SK-N-SH (cell line): ENCODE results near the gene EQTN. TPM values are rescaled to one million over a fixed set of nuclear protein-coding genes. Genes with fewer than 3 reads are reported as not detected.

Source experiments
- CTCF ChIA-PET: fragments of 300-600, 350-600 bp; formaldehyde crosslinking; extraction: SDS; loops from one replicate; lab custom pipeline; 2021; lab: Yijun Ruan, JAX
- POLR2A ChIA-PET: fragments of 350-600 bp; sonication (Branson Sonifier 250); formaldehyde crosslinking; extraction: SDS; loops from one replicate; lab custom pipeline; 2020; ENCODE audit warnings: antibody characterized with exemption, inconsistent platforms; lab: Yijun Ruan, JAX
- DNase-seq: peaks from one replicate; pipeline ENCODE4 v3.0.0; 2012
- H2AFZ ChIP-seq: fragments of 200-600 bp; sonication (generic); 2 replicates; pipeline ENCODE4 v1.8.1; 2016; ENCODE audit warnings: antibody characterized with exemption, mild to moderate bottlenecking, low read depth
- H3F3A ChIP-seq: fragments of 200-600 bp; sonication (generic); replicated peaks from 2 replicates; pipeline ENCODE3; 2016; ENCODE audit warnings: antibody characterized with exemption, mild to moderate bottlenecking; ENCODE audit not compliant: insufficient read depth
- H3K27ac ChIP-seq, 2 experiments: fragments of 200-500 bp in 1 of 2; fragments of 200-600 bp in 1 of 2; sonication (Bioruptor generic) in 1 of 2; sonication (generic), shearing (Covaris generic) in 1 of 2; 2 replicates each; pipeline versions ENCODE4 v1.5.1 to v1.6.1; 2014 to 2016; ENCODE audit warnings: low read depth in 2 of 2, inconsistent platforms in 1 of 2, low read length in 1 of 2, mild to moderate bottlenecking in 1 of 2, mixed read lengths in 1 of 2
- H3K27me3 ChIP-seq: fragments of 200-600 bp; sonication (generic), shearing (Covaris generic); 2 replicates; pipeline ENCODE4 v1.6.1; 2016; ENCODE audit warnings: mixed run types; ENCODE audit not compliant: insufficient read depth
- H3K36me3 ChIP-seq, 2 experiments: fragments of 200-500 bp in 1 of 2; fragments of 200-600 bp in 1 of 2; sonication (Bioruptor generic) in 1 of 2; sonication (generic) in 1 of 2; replicated peaks in 1 of 2; 2 replicates each; pipeline versions ENCODE3 to v1.5.1; 2014 to 2016; ENCODE audit warnings: low read length in 1 of 2, mild to moderate bottlenecking in 1 of 2; ENCODE audit not compliant: insufficient read depth in 2 of 2, control insufficient read depth in 1 of 2
- H3K4me1 ChIP-seq, 2 experiments: fragments of 200-500 bp in 1 of 2; fragments of 200-600 bp in 1 of 2; sonication (Bioruptor generic) in 1 of 2; sonication (generic), shearing (Covaris generic) in 1 of 2; 2 replicates each; pipeline versions ENCODE4 v1.5.1 to v1.6.1; 2014 to 2016; ENCODE audit warnings: low read depth in 1 of 2, low read length in 1 of 2, mixed run types in 1 of 2; ENCODE audit not compliant: insufficient read depth in 2 of 2, control insufficient read depth in 1 of 2
- H3K4me2 ChIP-seq: fragments of 200-600 bp; sonication (generic), shearing (Covaris generic); 2 replicates; pipeline ENCODE4 v1.6.1; 2017; ENCODE audit warnings: mixed run types
- H3K4me3 ChIP-seq, 2 experiments: fragments of 200-500 bp in 1 of 2; fragments of 200-600 bp in 1 of 2; sonication (Bioruptor generic) in 1 of 2; sonication (generic), shearing (Covaris generic) in 1 of 2; 2 replicates each; pipeline versions ENCODE4 v1.5.1 to v1.8.1; 2014 to 2016; ENCODE audit warnings: low read depth in 2 of 2, inconsistent platforms in 1 of 2, low read length in 1 of 2, mild to moderate bottlenecking in 1 of 2, mixed read lengths in 1 of 2, moderate library complexity in 1 of 2
- H3K79me2 ChIP-seq: fragments of 200-600 bp; sonication (generic); 2 replicates; pipeline ENCODE4 v1.8.1; 2017; ENCODE audit warnings: mild to moderate bottlenecking; ENCODE audit not compliant: insufficient read depth
- H3K9ac ChIP-seq: fragments of 200-600 bp; sonication (generic); 2 replicates; pipeline ENCODE4 v1.6.1; 2017; ENCODE audit warnings: mixed run types
- H3K9me2 ChIP-seq: fragments of 200-600 bp; sonication (generic); 2 replicates; pipeline ENCODE4 v1.6.1; 2017; ENCODE audit warnings: mixed run types
- H3K9me3 ChIP-seq: fragments of 200-600 bp; sonication (generic); 2 replicates; pipeline ENCODE4 v1.6.1; 2017; ENCODE audit warnings: mixed run types, mild to moderate bottlenecking, moderate library complexity
- H4K20me1 ChIP-seq: fragments of 200-600 bp; sonication (generic); 2 replicates; pipeline ENCODE4 v1.6.1; 2017; ENCODE audit warnings: mild to moderate bottlenecking, mixed run types; ENCODE audit not compliant: insufficient read depth
- EP300 ChIP-seq, 2 experiments: IDR thresholded peaks; 2 replicates each; pipeline versions ENCODE4 v1.4.0 to v1.6.1; 2012; ENCODE audit warnings: borderline replicate concordance in 1 of 2, low read depth in 1 of 2, low read length in 1 of 2
- EZH2phosphoT487 ChIP-seq: fragments of 200-600 bp; sonication (generic); IDR thresholded peaks from 2 replicates; pipeline ENCODE4 v1.6.1; 2017; ENCODE audit warnings: low read depth, mixed run types, mild to moderate bottlenecking, antibody characterized with exemption, moderate library complexity, borderline replicate concordance
- FOSL2 ChIP-seq: IDR thresholded peaks from 2 replicates; pipeline ENCODE4 v1.4.0; 2012; ENCODE audit warnings: low read depth, mild to moderate bottlenecking, moderate library complexity, borderline replicate concordance
- MEF2A ChIP-seq: IDR thresholded peaks from 2 replicates; pipeline ENCODE4 v1.4.0; 2012; ENCODE audit warnings: low read depth, borderline replicate concordance
- RFX5 ChIP-seq: IDR thresholded peaks from 2 replicates; pipeline ENCODE4 v1.6.1; 2012; ENCODE audit warnings: mild to moderate bottlenecking, improper control_type of control experiment, low read length
- RXRA ChIP-seq: IDR thresholded peaks from 2 replicates; pipeline ENCODE4 v1.4.0; 2012; ENCODE audit warnings: low read depth, mild to moderate bottlenecking, borderline replicate concordance
- SIN3A ChIP-seq: IDR thresholded peaks from 2 replicates; pipeline ENCODE4 v1.6.1; 2012; ENCODE audit warnings: low read depth, mild to moderate bottlenecking, low read length, moderate library complexity, borderline replicate concordance
- TAF1 ChIP-seq: IDR thresholded peaks from 2 replicates; pipeline ENCODE4 v1.6.1; 2012; ENCODE audit warnings: low read depth, mild to moderate bottlenecking, low read length, moderate library complexity, borderline replicate concordance
- TCF12 ChIP-seq: IDR thresholded peaks from 2 replicates; pipeline ENCODE4 v1.4.0; 2012
- YY1 ChIP-seq: IDR thresholded peaks from 2 replicates; pipeline ENCODE4 v1.4.0; 2012; ENCODE audit warnings: low read depth, mild to moderate bottlenecking
- WGBS: methylation state at CpG from one replicate; pipeline ENCODE4 v1.1.6; 2017; ENCODE audit warnings: low lambda C conversion rate; 5-methylcytosine and 5-hydroxymethylcytosine counted together
- polyA plus RNA-seq, 3 experiments: library from polyadenylated mRNA; depleted of rRNA; stranded (reverse); fragments of >200 nt; gene quantifications; 2 replicates each; pipeline ENCODE4 v1.2.3, GENCODE V29; 2012
- TF ChIP-seq, protein P1 (sequence below): fragments of 150-350 bp; IDR thresholded peaks from 2 replicates; pipeline ENCODE4 v1.6.1; 2016; ENCODE audit warnings: mild to moderate bottlenecking, low read depth, low read length
- TF ChIP-seq, protein P2 (sequence below): fragments of 150-350 bp; IDR thresholded peaks from 2 replicates; pipeline ENCODE4 v1.6.1; 2017; ENCODE audit warnings: antibody characterized with exemption, low read length, low read depth, borderline replicate concordance
- TF ChIP-seq, protein P3 (sequence below): IDR thresholded peaks from 2 replicates; pipeline ENCODE4 v1.4.0; 2012; ENCODE audit warnings: low read depth, borderline replicate concordance
- TF ChIP-seq, protein P4 (sequence below): IDR thresholded peaks from 2 replicates; pipeline ENCODE4 v1.4.0; 2012; ENCODE audit warnings: low read depth, borderline replicate concordance

EQTN gene
- polyA plus RNA-seq, 1 of the 3 experiments (the other 2 are of a cell fraction): not detected

DNA sequence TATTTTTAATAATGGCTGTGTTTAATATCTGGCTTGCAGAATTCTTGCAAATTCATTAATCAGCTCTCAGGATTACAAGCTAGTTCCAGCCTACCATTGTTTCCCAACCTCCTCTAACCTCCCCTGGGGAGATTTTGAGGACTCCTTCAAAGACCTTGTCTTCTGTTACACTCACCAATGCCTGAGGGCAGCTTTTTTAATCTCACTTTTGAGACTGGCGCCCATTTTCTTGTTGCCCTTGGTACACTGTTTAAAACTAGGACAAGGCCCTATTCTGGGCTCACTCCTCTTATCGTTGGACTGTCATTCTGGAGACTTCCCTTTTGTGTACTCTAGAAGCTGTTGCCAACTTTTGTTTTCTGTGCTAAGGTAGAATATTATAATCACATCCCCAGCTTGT, 13.6 kb upstream of the EQTN start:
- no peaks in the 10 kb centered on the region for H3K36me3 ChIP-seq
- no peaks in the 10 kb centered on the region for H3K9me3 ChIP-seq
- H3K4me1 ChIP-seq: no peaks in the 10 kb centered on the region; a peak in 1 of 4 replicates
- H3F3A ChIP-seq: no peaks in the 10 kb centered on the region
- ChIA-PET POLR2A (no interaction called here), CTCF (no interaction called here)
- H3K79me2 ChIP-seq: no peaks in the 10 kb centered on the region
- DNase-seq: no peak
- H2AFZ ChIP-seq: no peak overlapping the region
- no peaks in the 10 kb centered on the region for H3K9me2 ChIP-seq
- H3K4me3 ChIP-seq: no peak overlapping the region
- no peak overlapping the region for H3K27ac ChIP-seq
- H3K27me3 ChIP-seq: no peaks in the 10 kb centered on the region
- 73% methylated on average over 2 of the region's 2 CpGs for WGBS
- no peak overlapping the region for H3K4me2 ChIP-seq
- no peak for TF ChIP-seq FOSL2
- TF ChIP-seq, protein P1, sequence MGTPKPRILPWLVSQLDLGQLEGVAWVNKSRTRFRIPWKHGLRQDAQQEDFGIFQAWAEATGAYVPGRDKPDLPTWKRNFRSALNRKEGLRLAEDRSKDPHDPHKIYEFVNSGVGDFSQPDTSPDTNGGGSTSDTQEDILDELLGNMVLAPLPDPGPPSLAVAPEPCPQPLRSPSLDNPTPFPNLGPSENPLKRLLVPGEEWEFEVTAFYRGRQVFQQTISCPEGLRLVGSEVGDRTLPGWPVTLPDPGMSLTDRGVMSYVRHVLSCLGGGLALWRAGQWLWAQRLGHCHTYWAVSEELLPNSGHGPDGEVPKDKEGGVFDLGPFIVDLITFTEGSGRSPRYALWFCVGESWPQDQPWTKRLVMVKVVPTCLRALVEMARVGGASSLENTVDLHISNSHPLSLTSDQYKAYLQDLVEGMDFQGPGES: no peak
- H4K20me1 ChIP-seq: no peaks in the 10 kb centered on the region
- no peak overlapping the region for H3K9ac ChIP-seq

DNA sequence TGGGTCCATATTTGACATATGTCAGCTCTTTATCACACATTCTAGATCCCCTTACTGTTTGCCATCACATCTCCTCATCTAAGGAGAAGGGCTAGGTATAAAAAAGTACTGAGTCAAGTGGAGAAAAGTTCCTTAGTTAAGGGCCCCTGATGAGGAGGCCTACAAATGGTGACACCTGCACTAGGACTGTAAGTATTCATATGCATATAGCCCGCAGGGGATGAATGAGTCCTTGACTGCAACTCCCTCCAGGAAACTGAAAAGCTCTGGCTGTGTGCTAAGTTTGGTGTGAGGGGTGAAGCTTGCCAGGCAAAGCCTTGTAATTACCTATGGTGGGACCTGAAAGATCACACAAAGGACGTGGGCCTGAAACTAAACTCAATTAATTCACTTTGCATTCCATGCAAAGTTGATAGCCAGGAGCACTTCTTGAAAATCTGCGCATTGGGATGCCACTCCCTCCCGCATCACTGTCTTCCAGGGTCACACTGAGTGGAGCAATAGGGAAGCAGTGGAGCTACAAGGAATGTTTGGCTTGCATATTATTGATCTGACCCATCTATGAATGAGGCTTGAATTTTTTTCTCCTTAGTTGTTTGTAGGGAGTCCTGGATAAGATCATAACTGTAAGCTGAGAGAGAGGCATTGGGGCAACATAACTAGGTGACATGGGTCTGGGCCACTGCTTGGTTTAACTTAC, 11.9 kb upstream of the EQTN start:
- WGBS: 74% methylated on average over 4 of the region's 4 CpGs
- no peaks in the 10 kb centered on the region for H3K27me3 ChIP-seq
- ChIA-PET POLR2A (no interaction called here), CTCF (no interaction called here)
- H3K4me3 ChIP-seq: no peak overlapping the region
- no peaks in the 10 kb centered on the region for H4K20me1 ChIP-seq
- H3K27ac ChIP-seq: no peak overlapping the region
- TF ChIP-seq FOSL2 (no peak), RXRA (no peak), RFX5 (no peak)
- no peaks in the 10 kb centered on the region; a peak in 1 of 4 replicates for H3K4me1 ChIP-seq
- H3F3A ChIP-seq: no peaks in the 10 kb centered on the region
- H2AFZ ChIP-seq: no peak overlapping the region
- H3K9ac ChIP-seq: no peak overlapping the region
- H3K4me2 ChIP-seq: no peak overlapping the region
- H3K9me2 ChIP-seq: no peaks in the 10 kb centered on the region
- H3K36me3 ChIP-seq: no peaks in the 10 kb centered on the region
- H3K79me2 ChIP-seq: no peaks in the 10 kb centered on the region
- no peak for DNase-seq
- no peaks in the 10 kb centered on the region for H3K9me3 ChIP-seq

- H3K9ac ChIP-seq: no peak overlapping the region
- H3K27ac ChIP-seq: no peak overlapping the region
- no peaks in the 10 kb centered on the region for H3K27me3 ChIP-seq
- H4K20me1 ChIP-seq: no peaks in the 10 kb centered on the region
- ChIA-PET POLR2A (no interaction called here), CTCF (interaction anchor here (1.3 to 1.6 kb wide), 3 partner anchors 27 to 49 kb away, joined by 3 to 5 read pairs (median 3); no protein-coding TSS in a partner anchor)
- H3K4me3 ChIP-seq: no peak overlapping the region
- H3K79me2 ChIP-seq: no peaks in the 10 kb centered on the region
- 73% methylated on average over 1 of the region's 1 CpG for WGBS
- H3K4me1 ChIP-seq: peaks cover 0 to 3% of the 10 kb centered on the region in 2 experiments; a peak in 1 of 4 replicates
- H3K4me2 ChIP-seq: no peak overlapping the region
- H3K36me3 ChIP-seq: no peaks in the 10 kb centered on the region
- no peak for DNase-seq
- H3F3A ChIP-seq: no peaks in the 10 kb centered on the region
- no peaks in the 10 kb centered on the region for H3K9me3 ChIP-seq
- H3K9me2 ChIP-seq: no peaks in the 10 kb centered on the region
- TF ChIP-seq TCF12 (no peak), EP300 (IDR thresholded peaks at IDR 0.05; ENCODE audit: borderline replicate concordance in 1 of 2, low read depth in 1 of 2, low read length in 1 of 2) (no peak), FOSL2 (no peak), YY1 (no peak), MEF2A (no peak), TAF1 (no peak), EZH2phosphoT487 (no peak), RXRA (no peak), SIN3A (no peak), RFX5 (no peak)
- TF ChIP-seq, protein P2, sequence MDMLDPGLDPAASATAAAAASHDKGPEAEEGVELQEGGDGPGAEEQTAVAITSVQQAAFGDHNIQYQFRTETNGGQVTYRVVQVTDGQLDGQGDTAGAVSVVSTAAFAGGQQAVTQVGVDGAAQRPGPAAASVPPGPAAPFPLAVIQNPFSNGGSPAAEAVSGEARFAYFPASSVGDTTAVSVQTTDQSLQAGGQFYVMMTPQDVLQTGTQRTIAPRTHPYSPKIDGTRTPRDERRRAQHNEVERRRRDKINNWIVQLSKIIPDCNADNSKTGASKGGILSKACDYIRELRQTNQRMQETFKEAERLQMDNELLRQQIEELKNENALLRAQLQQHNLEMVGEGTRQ: no peak
- TF ChIP-seq, protein P3, sequence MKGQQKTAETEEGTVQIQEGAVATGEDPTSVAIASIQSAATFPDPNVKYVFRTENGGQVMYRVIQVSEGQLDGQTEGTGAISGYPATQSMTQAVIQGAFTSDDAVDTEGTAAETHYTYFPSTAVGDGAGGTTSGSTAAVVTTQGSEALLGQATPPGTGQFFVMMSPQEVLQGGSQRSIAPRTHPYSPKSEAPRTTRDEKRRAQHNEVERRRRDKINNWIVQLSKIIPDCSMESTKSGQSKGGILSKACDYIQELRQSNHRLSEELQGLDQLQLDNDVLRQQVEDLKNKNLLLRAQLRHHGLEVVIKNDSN: no peak
- TF ChIP-seq, protein P4, sequence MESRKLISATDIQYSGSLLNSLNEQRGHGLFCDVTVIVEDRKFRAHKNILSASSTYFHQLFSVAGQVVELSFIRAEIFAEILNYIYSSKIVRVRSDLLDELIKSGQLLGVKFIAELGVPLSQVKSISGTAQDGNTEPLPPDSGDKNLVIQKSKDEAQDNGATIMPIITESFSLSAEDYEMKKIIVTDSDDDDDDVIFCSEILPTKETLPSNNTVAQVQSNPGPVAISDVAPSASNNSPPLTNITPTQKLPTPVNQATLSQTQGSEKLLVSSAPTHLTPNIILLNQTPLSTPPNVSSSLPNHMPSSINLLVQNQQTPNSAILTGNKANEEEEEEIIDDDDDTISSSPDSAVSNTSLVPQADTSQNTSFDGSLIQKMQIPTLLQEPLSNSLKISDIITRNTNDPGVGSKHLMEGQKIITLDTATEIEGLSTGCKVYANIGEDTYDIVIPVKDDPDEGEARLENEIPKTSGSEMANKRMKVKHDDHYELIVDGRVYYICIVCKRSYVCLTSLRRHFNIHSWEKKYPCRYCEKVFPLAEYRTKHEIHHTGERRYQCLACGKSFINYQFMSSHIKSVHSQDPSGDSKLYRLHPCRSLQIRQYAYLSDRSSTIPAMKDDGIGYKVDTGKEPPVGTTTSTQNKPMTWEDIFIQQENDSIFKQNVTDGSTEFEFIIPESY: no peak
- no peak overlapping the region for H2AFZ ChIP-seq
Measured at GRCh38 chr9:27304521-27304920, 7.6 kb upstream of the EQTN start.
